GM18498 (cell line): ENCODE measurements around the gene CCDC179.
A peak's percentile ranks its signal among the peaks of the same experiment; 100 is the strongest.

Experiments used
- ATAC-seq: cut with Tn5 transposase; IDR thresholded peaks from one replicate; pipeline ENCODE4 v1.9.1; 2021; ENCODE audit warnings: mild to moderate bottlenecking, moderate library complexity; ENCODE audit not compliant: unreplicated experiment

Gene CCDC179

DNA sequence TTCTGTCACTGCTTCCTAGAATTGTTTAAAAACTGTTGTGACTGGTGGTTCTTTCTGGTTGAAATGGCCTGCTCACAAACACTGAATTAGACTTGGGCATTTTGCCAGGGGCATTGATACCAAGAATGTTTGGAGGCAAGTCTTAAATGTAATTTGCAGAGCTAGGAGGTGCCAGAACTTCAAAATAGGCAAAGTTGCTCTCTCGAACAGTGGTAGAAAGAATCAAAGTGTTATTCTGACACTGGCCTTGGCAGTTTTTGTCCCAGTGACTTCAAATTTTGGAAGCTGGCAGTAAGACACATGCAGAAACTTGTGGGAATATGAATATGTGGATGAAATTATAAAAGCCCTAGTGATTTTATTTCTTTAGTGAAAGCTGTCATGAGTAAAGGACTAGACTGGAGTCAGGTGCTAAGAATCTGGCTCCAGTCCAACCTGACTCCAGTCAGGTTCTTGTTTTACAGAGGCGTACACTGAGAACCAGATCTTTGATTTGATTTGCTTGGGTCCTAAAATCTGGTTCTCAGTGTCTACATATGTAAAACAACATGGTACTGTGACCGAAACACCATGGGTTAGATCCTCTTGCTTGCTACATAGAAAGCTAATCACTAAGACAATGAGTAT is 51.6 kb downstream of the CCDC179 start:
- peak; percentile 45 for ATAC-seq

DNA sequence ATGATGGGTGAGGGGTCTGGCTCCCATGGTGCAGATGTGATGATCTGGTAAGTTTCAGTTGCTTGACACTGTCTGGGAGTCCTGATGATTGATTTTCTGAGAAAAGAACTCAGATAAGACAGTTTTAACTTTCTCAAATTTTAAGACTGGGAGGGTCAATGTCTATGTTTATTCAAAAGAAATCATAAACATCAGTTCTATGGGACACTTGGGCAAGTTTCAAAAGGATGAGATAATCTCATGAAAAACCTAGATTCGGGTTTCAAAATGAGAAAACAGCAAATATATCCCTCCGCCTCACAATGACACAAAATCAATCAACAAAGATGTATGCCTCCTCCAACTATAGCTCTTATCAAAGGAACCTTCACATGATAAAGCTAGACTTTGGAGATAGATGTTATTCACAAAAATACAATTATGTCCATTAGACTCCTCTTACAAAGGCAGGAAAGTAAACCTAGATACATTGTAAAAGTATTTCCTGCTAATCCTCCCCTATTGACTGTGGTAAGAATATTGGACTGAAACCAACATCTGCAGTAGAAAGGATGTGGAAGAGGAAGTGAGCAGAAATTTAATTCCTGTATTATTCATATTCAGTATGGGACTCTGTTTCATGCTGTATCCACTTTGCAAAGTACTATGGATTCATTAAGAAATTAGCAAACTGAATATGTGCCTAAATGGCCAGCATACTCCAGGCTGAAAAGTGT is 52.3 kb downstream of the CCDC179 start:
- ATAC-seq, result peak; percentile 93

DNA sequence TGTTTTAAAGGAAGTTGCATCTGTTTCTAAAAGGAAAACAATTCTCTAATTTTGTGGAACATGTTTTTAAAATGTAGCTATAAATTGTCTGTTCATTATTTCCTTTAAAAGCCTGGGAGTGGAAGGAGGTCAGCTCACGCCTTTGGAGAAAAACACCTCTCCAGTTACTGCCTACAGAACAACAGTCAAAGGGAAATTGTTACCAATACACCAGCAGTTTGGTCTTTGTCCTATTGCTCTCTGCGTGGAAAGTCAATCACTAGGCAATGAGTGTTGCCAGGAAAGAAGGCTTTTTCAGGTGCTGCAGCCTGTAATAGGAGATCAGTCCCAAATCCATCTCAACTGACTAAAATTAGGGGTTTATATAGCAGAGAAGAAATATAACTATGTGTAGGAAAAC is 52.9 kb downstream of the CCDC179 start:
- ATAC-seq, result no peak

DNA sequence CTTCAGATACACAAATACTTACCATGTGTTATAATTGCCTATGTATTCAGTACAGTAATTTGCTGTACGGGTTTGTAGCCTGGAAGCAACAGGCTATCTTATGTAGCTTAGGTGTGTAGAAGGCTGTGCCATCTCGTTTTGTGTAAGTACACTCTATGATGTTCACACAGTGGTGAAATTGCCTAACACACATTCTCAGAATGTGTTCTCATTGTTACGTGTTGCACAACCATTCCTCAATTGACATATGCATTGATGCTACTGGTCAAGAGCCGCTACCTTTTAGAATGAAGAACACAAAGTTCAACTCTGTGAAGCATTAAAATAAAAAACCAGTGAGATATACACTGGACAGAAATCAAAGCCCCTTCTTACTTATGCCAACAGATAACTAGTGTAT is 57.4 kb downstream of the CCDC179 start:
- ATAC-seq, result no peak

DNA sequence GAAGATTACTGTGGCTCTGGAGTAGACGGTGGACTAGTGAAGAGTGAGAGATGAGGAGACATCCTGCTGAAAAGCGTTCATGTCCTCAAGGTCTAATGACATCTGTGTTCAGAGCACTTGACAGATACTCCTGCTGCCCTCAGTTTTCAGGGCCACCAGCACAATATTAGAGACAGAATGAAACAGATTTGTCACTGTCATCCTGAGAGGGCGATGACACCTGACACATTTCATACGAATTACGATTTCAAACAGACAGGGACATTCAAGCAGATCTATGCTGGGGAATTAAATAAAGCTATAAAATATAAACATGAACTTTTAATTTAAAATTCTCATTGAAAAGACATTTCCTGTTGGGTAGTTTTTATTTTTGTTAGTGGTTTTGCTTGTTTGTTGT is 59.8 kb downstream of the CCDC179 start:
- no peak for ATAC-seq

DNA sequence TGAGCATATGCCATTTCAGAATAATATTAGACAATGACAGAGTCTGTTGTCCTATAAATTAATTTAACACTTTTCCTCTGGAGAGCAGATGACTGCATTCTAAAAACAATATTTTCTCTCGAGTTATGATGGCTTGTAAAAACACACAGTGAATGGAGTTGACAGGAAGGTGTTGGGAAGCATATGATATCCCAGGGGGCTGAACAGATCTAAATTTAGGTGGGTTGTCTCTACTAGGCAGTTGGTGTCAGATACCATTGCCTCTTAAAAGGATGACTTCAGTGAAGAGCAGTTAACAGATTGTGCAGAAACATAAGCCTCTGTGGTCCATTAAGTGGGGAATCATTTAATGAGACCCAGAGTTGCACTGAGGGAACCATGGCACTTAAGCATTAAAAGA is 61.4 kb downstream of the CCDC179 start:
- ATAC-seq, result no peak

DNA sequence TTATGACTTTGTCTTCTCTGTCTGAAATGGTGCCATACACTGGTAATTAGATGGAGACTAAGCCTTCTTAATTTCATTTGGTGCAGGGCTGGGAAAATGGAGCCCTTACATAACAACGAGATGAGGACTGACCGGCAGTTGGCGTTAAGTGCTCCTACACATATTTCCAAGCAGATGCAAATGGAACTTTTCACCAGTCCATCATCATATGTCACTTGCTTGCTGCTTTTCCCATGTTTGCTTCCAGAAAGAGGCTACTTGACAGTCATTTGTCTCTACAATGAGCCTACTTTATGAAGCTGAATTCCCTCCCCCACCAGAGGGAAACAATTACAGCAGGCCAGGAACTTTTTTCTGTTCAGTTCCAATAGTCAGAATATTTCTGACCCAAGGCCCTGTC is 63.2 kb downstream of the CCDC179 start:
- ATAC-seq, result no peak
